Coronary artery (tissue), 2 donors: ENCODE data around the gene ERC2.

ENCODE experiments used
- DNase-seq: peaks from one replicate; pipeline ENCODE4 v3.0.0-alpha.2; 2017; ENCODE audit warnings: low spot score
- H3K27ac ChIP-seq, 2 donors: fragments of 200-600 bp; sonication (generic); one replicate each; pipeline ENCODE4 v1.5.1; 2016 to 2019
- H3K4me3 ChIP-seq: fragments of 200-600 bp; sonication (generic); 2 replicates; pipeline ENCODE4 v1.5.1; 2016; ENCODE audit warnings: mild to moderate bottlenecking, moderate library complexity
- CTCF ChIP-seq: fragments of 200-600 bp; sonication (generic); IDR thresholded peaks from one replicate; pipeline ENCODE4 v1.5.1; 2019; ENCODE audit warnings: antibody characterized with exemption

ERC2 gene

GRCh38 chr3:55476515-55476914, 991.8 kb downstream of the ERC2 start:
- Histone ChIP-seq H3K4me3 (no peak overlapping the region), H3K27ac (no peak overlapping the region)
- no peak for DNase-seq
- no peak for TF ChIP-seq CTCF

GRCh38 chr3:55474213-55474632, 994.0 kb downstream of the ERC2 start:
- Histone ChIP-seq H3K27ac (no peak overlapping the region), H3K4me3 (no peak overlapping the region)
- no peak for TF ChIP-seq CTCF
- no peak for DNase-seq

- Histone ChIP-seq H3K27ac (no peak overlapping the region), H3K4me3 (no peak overlapping the region)
- no peak for DNase-seq
- no peak for TF ChIP-seq CTCF
These were observed 994.5 kb downstream of the ERC2 start for GRCh38 chr3:55473788-55474187.

- no peak for DNase-seq
- H3K27ac ChIP-seq = no peak overlapping the region
These were observed 996.6 kb downstream of the ERC2 start for GRCh38 chr3:55471522-55472280.

GRCh38 chr3:55471084-55471483, 997.2 kb downstream of the ERC2 start:
- no peak for TF ChIP-seq CTCF
- Histone ChIP-seq H3K4me3 (no peak overlapping the region), H3K27ac (no peak overlapping the region)
- no peak for DNase-seq

More at GRCh38 chr3:55471522-55472280, 996.6 kb downstream of the ERC2 start:
- TF ChIP-seq CTCF = no peak
- H3K4me3 ChIP-seq = no peak overlapping the region

GRCh38 chr3:55469957-55470526, 998.2 kb downstream of the ERC2 start:
- TF ChIP-seq CTCF = no peak

GRCh38 chr3:55468251-55468650, 1000.0 kb downstream of the ERC2 start:
- no peak for DNase-seq
- Histone ChIP-seq H3K27ac (no peak overlapping the region), H3K4me3 (no peak overlapping the region)
- TF ChIP-seq CTCF = no peak

More at GRCh38 chr3:55469957-55470526, 998.2 kb downstream of the ERC2 start:
- H3K27ac ChIP-seq = no peak overlapping the region
- no peak overlapping the region for H3K4me3 ChIP-seq
- no peak for DNase-seq
